ENCODE data around the gene IL1B. TPM values are rescaled to one million over a fixed set of nuclear protein-coding genes. Genes with fewer than 3 reads are reported as not detected.

IL1B gene
- total RNA-seq, 1 experiment from 2014 or later, result not detected

DNA sequence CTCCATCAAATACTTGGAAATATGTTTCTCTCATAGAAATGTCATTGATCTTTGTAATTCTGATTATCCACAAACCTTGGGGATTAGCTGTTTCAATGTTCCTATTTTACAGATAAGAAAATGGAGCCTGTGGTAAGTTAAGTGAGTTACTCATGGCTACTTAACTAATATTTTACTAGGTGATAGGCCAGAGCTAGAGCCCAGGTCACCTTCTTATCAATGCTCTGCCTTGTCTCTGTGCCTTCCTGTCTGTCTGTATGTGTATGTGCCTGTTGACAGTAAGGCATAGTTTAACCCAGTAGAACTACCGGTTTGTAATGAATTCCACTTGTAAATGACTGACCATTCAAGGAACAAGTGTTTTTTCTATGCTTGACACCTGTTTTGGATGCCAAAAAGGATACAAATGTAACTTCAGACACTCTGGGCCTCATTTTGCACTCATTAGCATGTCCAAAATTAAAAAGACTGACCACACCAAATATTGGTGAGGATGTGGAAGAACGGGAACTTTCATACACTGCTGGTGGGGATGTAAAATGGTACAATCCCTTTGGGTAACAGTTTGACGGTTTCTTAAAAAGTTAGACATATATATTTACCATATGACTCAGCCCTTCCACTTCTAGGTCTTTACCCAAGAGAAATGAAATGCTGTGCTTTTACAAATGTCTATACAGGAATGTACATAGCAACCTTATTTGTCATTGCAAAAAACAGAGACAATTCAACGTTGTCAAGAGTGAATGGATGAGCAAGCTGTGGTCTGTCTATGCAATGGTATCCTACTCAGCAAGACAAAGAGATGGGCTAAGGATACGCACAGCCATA lies 32.7 kb downstream of the IL1B start:
- ATAC-seq, result peak; percentile 38; the same call in 1 of the 2 replicates
- ChIA-PET POLR2A (no interaction called here), CTCF (no interaction called here)
- intact Hi-C loops (cut with micrococcal nuclease; ENCODE audit: unreplicated experiment) (no loop called here), in situ Hi-C loops (cut with HindIII; ENCODE audit: low pct_unique_long_range_greater_than_20kb, low sequenced_read_pairs) (no loop called here)
- Histone ChIP-seq H3K36me3 (ENCODE audit: control insufficient read depth, insufficient read depth, low read length) (no peaks in the 10 kb centered on the region), H3K9me3 (ENCODE audit: control insufficient read depth, insufficient read depth, low read depth, low read length) (peaks cover 6% of the 10 kb centered on the region; the same call in 1 of the 2 replicates), H3K27ac (ENCODE audit: low read length) (no peak overlapping the region), H3K27me3 (ENCODE audit: control insufficient read depth, insufficient read depth, low read length) (no peaks in the 10 kb centered on the region), H3K4me3 (ENCODE audit: low read depth in 2 of 2, low read length in 2 of 2) (no peak overlapping the region), H3K4me1 (ENCODE audit: control insufficient read depth, insufficient read depth, low read length) (no peaks in the 10 kb centered on the region)
- no peak for TF ChIP-seq SIN3A (IDR thresholded peaks at IDR 0.05; ENCODE audit: borderline replicate concordance, insufficient read depth, low read depth, low read length)
- TF ChIP-seq, protein P1, sequence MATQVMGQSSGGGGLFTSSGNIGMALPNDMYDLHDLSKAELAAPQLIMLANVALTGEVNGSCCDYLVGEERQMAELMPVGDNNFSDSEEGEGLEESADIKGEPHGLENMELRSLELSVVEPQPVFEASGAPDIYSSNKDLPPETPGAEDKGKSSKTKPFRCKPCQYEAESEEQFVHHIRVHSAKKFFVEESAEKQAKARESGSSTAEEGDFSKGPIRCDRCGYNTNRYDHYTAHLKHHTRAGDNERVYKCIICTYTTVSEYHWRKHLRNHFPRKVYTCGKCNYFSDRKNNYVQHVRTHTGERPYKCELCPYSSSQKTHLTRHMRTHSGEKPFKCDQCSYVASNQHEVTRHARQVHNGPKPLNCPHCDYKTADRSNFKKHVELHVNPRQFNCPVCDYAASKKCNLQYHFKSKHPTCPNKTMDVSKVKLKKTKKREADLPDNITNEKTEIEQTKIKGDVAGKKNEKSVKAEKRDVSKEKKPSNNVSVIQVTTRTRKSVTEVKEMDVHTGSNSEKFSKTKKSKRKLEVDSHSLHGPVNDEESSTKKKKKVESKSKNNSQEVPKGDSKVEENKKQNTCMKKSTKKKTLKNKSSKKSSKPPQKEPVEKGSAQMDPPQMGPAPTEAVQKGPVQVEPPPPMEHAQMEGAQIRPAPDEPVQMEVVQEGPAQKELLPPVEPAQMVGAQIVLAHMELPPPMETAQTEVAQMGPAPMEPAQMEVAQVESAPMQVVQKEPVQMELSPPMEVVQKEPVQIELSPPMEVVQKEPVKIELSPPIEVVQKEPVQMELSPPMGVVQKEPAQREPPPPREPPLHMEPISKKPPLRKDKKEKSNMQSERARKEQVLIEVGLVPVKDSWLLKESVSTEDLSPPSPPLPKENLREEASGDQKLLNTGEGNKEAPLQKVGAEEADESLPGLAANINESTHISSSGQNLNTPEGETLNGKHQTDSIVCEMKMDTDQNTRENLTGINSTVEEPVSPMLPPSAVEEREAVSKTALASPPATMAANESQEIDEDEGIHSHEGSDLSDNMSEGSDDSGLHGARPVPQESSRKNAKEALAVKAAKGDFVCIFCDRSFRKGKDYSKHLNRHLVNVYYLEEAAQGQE (IDR thresholded peaks at IDR 0.05; ENCODE audit: insufficient read depth in 1 of 2, low read depth in 2 of 2, low read length in 1 of 2), result no peak
- no peak for TF ChIP-seq TCF7L2 (IDR thresholded peaks at IDR 0.05; ENCODE audit: low read depth, low read length)
- TF ChIP-seq, protein P2, sequence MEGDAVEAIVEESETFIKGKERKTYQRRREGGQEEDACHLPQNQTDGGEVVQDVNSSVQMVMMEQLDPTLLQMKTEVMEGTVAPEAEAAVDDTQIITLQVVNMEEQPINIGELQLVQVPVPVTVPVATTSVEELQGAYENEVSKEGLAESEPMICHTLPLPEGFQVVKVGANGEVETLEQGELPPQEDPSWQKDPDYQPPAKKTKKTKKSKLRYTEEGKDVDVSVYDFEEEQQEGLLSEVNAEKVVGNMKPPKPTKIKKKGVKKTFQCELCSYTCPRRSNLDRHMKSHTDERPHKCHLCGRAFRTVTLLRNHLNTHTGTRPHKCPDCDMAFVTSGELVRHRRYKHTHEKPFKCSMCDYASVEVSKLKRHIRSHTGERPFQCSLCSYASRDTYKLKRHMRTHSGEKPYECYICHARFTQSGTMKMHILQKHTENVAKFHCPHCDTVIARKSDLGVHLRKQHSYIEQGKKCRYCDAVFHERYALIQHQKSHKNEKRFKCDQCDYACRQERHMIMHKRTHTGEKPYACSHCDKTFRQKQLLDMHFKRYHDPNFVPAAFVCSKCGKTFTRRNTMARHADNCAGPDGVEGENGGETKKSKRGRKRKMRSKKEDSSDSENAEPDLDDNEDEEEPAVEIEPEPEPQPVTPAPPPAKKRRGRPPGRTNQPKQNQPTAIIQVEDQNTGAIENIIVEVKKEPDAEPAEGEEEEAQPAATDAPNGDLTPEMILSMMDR (IDR thresholded peaks at IDR 0.05), result no peak
- TF ChIP-seq POLR2AphosphoS5 (IDR thresholded peaks at IDR 0.05; ENCODE audit: low read depth, low read length), result no peak
- no TSS peak for BruUV-seq (replicated peaks)
- no peak for DNase-seq (ENCODE audit: low read depth, low spot score)

GRCh38 chr2:112800881-112801583 lies 35.5 kb downstream of the IL1B start:
- ChIA-PET CTCF (no interaction called here), POLR2A (interaction anchor here (0.6 kb wide), 2 partner anchors 38 to 242 kb away, joined by 3 read pairs; no protein-coding TSS in a partner anchor)
- H3K4me1 ChIP-seq (ENCODE audit: control insufficient read depth, insufficient read depth, low read length), result no peaks in the 10 kb centered on the region
- no peak overlapping the region for H3K27ac ChIP-seq (ENCODE audit: low read length)
- H3K36me3 ChIP-seq (ENCODE audit: control insufficient read depth, insufficient read depth, low read length), result no peaks in the 10 kb centered on the region
- H3K27me3 ChIP-seq (ENCODE audit: control insufficient read depth, insufficient read depth, low read length), result no peaks in the 10 kb centered on the region
- ATAC-seq, result no peak
- BruUV-seq (replicated peaks), result no TSS peak
- H3K4me3 ChIP-seq (ENCODE audit: low read depth in 2 of 2, low read length in 2 of 2), result no peak overlapping the region
- intact Hi-C loops (cut with micrococcal nuclease; ENCODE audit: unreplicated experiment), result no loop called here
- no peak for DNase-seq (ENCODE audit: low read depth, low spot score)
- no peaks in the 10 kb centered on the region for H3K9me3 ChIP-seq (ENCODE audit: control insufficient read depth, insufficient read depth, low read depth, low read length)
- in situ Hi-C loops (cut with HindIII; ENCODE audit: low pct_unique_long_range_greater_than_20kb, low sequenced_read_pairs), result no loop called here
- TF ChIP-seq, protein P1 (IDR thresholded peaks at IDR 0.05; ENCODE audit: insufficient read depth in 1 of 2, low read depth in 2 of 2, low read length in 1 of 2), result no peak
- no peak for TF ChIP-seq POLR2AphosphoS5 (IDR thresholded peaks at IDR 0.05; ENCODE audit: low read depth, low read length)
- TF ChIP-seq, protein P2 (IDR thresholded peaks at IDR 0.05), result no peak
